ENCODE measurements around the gene HDAC11. TPM values are rescaled to one million over a fixed set of nuclear protein-coding genes. Genes with fewer than 3 reads are reported as not detected.
"Not testable (repeated sequence)": the region's sequence is repeated elsewhere in the genome, so short reads cannot be mapped to it uniquely, and the experiment has no call there.

Gene HDAC11
- total RNA-seq, 2 donors from 2014 or later: 19.4 to 26.9 TPM

DNA sequence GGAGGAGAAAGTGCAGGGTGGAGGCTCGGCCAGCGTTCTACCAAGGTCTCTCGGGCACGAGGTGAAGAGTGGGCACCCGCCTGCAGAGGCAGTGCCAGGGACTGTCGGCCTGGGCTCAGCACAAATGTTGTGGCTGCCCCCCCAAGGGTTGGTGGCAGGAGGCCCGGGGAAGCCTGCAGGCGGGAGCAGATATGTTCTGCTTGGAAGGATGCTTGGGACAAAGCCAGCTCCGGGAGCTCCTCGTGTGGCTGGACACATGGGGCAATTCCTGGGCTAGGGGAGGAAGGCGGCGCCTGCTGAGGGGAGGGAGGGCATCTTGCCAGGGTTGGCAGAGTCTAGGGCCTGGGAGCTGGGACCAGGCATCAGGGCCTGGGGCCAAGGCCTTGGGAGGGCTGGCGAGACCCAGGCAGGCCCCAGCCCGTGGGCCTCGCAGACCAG, 38.4 kb downstream of the HDAC11 start:
- no peak overlapping the region for H3K4me3 ChIP-seq
- no peaks in the 10 kb centered on the region for H3K4me1 ChIP-seq (replicated peaks)
- H3K9me3 ChIP-seq: no peaks in the 10 kb centered on the region
- no peaks in the 10 kb centered on the region for H3K36me3 ChIP-seq
- no peak overlapping the region for H3K27ac ChIP-seq
- intact Hi-C loops (cut with DNase I): no loop called here
- H3K27me3 ChIP-seq (replicated peaks; ENCODE audit: insufficient read depth): no peaks in the 10 kb centered on the region
- no peak for DNase-seq (ENCODE audit: low spot score)
- TF ChIP-seq POLR2A (IDR thresholded peaks at IDR 0.05) (no peak), POLR2AphosphoS5 (IDR thresholded peaks at IDR 0.05) (no peak)
- TF ChIP-seq, protein P1, sequence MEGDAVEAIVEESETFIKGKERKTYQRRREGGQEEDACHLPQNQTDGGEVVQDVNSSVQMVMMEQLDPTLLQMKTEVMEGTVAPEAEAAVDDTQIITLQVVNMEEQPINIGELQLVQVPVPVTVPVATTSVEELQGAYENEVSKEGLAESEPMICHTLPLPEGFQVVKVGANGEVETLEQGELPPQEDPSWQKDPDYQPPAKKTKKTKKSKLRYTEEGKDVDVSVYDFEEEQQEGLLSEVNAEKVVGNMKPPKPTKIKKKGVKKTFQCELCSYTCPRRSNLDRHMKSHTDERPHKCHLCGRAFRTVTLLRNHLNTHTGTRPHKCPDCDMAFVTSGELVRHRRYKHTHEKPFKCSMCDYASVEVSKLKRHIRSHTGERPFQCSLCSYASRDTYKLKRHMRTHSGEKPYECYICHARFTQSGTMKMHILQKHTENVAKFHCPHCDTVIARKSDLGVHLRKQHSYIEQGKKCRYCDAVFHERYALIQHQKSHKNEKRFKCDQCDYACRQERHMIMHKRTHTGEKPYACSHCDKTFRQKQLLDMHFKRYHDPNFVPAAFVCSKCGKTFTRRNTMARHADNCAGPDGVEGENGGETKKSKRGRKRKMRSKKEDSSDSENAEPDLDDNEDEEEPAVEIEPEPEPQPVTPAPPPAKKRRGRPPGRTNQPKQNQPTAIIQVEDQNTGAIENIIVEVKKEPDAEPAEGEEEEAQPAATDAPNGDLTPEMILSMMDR (IDR thresholded peaks at IDR 0.05): no peak
- WGBS: 40% methylated on average over 13 of the region's 15 CpGs

DNA sequence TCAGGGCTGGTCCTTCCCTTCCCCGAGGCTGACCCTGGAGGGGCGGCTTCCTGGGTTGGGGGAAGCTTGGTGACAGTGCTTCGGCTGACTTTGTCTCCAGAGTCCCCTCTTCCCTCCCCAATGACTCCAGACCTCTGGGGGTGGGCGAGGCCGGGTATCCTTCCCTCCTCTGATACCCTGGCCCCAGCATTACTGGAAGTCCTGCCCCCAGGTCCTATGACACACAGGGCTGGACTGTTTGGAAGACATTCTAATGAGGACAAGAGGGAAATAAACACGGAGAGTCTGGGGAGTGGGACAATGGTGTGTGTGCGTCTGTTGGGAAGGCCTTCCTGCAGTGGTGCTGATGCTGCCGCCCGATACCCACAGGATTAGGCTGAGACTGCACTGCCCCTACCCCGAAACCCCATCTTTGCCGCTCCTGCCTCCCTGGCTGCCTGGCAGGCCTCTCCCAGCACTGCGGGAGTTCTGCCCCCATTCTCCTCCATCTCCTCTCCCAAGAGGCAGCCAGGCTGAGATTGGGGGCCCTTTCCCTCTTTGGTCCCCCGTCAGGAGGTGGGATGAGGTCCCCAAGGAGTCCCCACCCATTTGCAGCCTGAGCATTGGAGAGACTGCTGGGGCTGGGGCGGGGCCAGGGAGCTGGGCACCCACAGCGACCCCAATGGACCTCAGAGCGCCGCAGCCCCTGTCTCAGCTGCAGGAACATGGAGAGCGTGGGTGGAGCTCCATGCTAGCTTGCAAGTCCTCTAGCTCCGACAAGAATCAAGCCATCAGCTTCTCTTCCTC, 39.1 kb downstream of the HDAC11 start:
- Histone ChIP-seq H3K27ac (no peak overlapping the region), H3K4me3 (no peak overlapping the region), H3K36me3 (no peaks in the 10 kb centered on the region), H3K9me3 (no peaks in the 10 kb centered on the region), H3K27me3 (replicated peaks; ENCODE audit: insufficient read depth) (no peaks in the 10 kb centered on the region), H3K4me1 (replicated peaks) (no peaks in the 10 kb centered on the region)
- intact Hi-C loops (cut with DNase I): no loop called here
- 84% methylated on average over 18 of the region's 19 CpGs for WGBS
- TF ChIP-seq POLR2AphosphoS5 (IDR thresholded peaks at IDR 0.05) (no peak), POLR2A (IDR thresholded peaks at IDR 0.05) (no peak)
- TF ChIP-seq, protein P1 (IDR thresholded peaks at IDR 0.05): no peak
- DNase-seq (ENCODE audit: low spot score): no peak

DNA sequence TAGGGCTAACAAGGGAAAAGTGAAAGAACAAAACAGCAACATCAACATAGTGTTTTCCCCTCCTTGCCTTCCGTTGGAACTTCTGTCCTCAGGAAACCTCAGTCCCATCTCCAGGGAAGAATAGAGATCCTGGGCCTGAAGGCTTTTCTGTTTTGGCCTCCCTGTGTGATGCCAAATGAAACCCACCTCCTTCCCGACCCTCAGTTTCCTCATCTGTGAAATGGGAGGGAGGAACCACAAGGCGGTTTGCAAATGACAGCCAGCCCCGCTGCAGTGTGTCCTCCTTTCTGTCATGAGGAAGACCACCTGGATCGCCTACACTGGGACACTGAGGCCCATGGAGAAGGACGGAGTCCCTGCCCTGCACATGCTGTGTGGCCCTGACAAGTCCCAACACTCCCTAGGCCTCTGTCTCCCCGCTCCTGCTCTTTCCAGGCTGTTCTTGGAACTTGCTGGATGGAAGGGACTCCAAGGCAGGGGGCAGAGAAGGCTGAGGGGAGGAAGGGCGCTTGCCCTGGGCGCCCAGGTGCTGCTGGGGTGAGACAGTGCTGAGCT, 40.3 kb downstream of the HDAC11 start:
- Histone ChIP-seq H3K4me1 (replicated peaks) (no peaks in the 10 kb centered on the region), H3K4me3 (no peak overlapping the region), H3K36me3 (no peaks in the 10 kb centered on the region), H3K27ac (no peak overlapping the region), H3K9me3 (no peaks in the 10 kb centered on the region), H3K27me3 (replicated peaks; ENCODE audit: insufficient read depth) (no peaks in the 10 kb centered on the region)
- intact Hi-C loops (cut with DNase I): no loop called here
- 95% methylated on average over 9 of the region's 9 CpGs for WGBS
- TF ChIP-seq POLR2A (IDR thresholded peaks at IDR 0.05) (no peak), POLR2AphosphoS5 (IDR thresholded peaks at IDR 0.05) (no peak)
- TF ChIP-seq, protein P1 (IDR thresholded peaks at IDR 0.05): no peak
- DNase-seq (ENCODE audit: low spot score): no peak

DNA sequence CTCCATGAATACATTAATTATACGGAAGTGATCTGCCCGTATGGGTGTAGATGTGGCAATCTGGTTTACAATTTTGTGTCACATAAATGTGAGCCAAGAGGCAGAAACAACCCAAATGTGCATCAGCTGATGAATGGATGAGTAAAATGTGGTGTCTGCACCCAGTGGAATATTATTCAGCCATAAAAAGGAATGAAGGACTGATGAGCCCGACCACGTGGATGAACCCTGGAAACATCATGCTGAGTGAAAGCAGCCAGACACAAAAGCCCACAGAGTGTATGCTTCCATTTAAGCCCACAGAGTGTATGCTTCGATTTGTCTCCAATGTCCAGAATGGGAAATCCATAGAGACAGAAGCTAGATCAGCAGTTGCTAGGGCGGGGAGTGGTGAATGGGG, 41.2 kb downstream of the HDAC11 start:
- H3K4me1 ChIP-seq (replicated peaks): no peaks in the 10 kb centered on the region
- WGBS: 59% methylated on average over 6 of the region's 6 CpGs

DNA sequence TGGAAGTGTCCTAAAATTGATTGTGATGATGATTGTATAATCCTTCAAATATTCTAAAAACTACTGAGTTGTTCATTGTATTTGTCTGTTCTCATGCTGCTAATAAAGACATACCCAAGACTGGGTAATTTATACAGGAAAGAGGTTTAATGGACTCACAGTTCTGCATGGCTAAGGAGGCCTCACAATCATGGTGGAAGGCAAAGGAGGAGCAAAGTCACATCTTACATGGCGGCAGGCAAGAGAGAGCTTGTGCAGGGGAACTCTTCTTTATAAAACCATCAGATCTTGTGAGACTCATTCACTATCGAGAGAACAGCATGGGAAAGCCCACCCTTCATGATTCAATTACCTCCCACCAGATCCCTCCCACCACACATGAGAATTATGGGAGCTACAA, 41.6 kb downstream of the HDAC11 start:
- 88% methylated on average over 2 of the region's 2 CpGs for WGBS
- H3K27ac ChIP-seq; DNase-seq (ENCODE audit: low spot score); intact Hi-C loops (cut with DNase I); H3K36me3 ChIP-seq; H3K27me3 ChIP-seq (replicated peaks; ENCODE audit: insufficient read depth); H3K4me3 ChIP-seq; H3K9me3 ChIP-seq; H3K4me1 ChIP-seq (replicated peaks): not testable (repeated sequence)

More for the DNA sequence above, 41.2 kb downstream of the HDAC11 start:
- no peaks in the 10 kb centered on the region for H3K36me3 ChIP-seq
- H3K27ac ChIP-seq: no peak overlapping the region
- H3K4me3 ChIP-seq: no peak overlapping the region
- H3K27me3 ChIP-seq (replicated peaks; ENCODE audit: insufficient read depth): no peaks in the 10 kb centered on the region
- intact Hi-C loops (cut with DNase I): no loop called here
- no peak for DNase-seq (ENCODE audit: low spot score)
- no peak for TF ChIP-seq POLR2AphosphoS5 (IDR thresholded peaks at IDR 0.05)
- TF ChIP-seq, protein P1 (IDR thresholded peaks at IDR 0.05): no peak
- no peak for TF ChIP-seq POLR2A (IDR thresholded peaks at IDR 0.05)
- H3K9me3 ChIP-seq: no peaks in the 10 kb centered on the region

Measured in prostate gland (tissue), 2 donors.